Endothelial cell (in vitro differentiated cells): Measurements from ENCODE around the gene EVA1C. TPM values are rescaled to one million over a fixed set of nuclear protein-coding genes. Genes with fewer than 3 reads are reported as not detected.
"Not testable (repeated sequence)": the region's sequence is repeated elsewhere in the genome, so short reads cannot be mapped to it uniquely, and the experiment has no call there.

Experiments used
- DNase-seq: peaks from one replicate; pipeline ENCODE4 v3.0.0; 2021; ENCODE audit warnings: low spot score
- H3K27ac Mint-ChIP-seq: one replicate; pipeline ENCODE4 v1.8.0; 2021; ENCODE audit warnings: mixed read lengths, inconsistent platforms; ENCODE audit not compliant: unreplicated experiment
- H3K27me3 Mint-ChIP-seq: one replicate; pipeline ENCODE4 v1.8.0; 2021; ENCODE audit warnings: mild to moderate bottlenecking, moderate library complexity, mixed read lengths, inconsistent platforms; ENCODE audit not compliant: unreplicated experiment
- H3K36me3 Mint-ChIP-seq: one replicate; pipeline ENCODE4 v1.8.0; 2021; ENCODE audit warnings: mild to moderate bottlenecking, low read depth, mixed read lengths, inconsistent platforms; ENCODE audit not compliant: unreplicated experiment
- H3K4me1 Mint-ChIP-seq: one replicate; pipeline ENCODE4 v1.8.0; 2021; ENCODE audit warnings: mild to moderate bottlenecking, mixed read lengths, inconsistent platforms; ENCODE audit not compliant: unreplicated experiment
- H3K4me3 Mint-ChIP-seq: one replicate; pipeline ENCODE4 v1.8.0; 2021; ENCODE audit warnings: mild to moderate bottlenecking, mixed read lengths, inconsistent platforms; ENCODE audit not compliant: unreplicated experiment
- H3K9me3 Mint-ChIP-seq: one replicate; pipeline ENCODE4 v1.8.0; 2021; ENCODE audit warnings: mixed read lengths, inconsistent platforms; ENCODE audit not compliant: unreplicated experiment
- CTCF ChIP-seq: fragments of 200-600 bp; sonication (generic); IDR thresholded peaks from one replicate; pipeline ENCODE4 v1.5.0; 2021; ENCODE audit warnings: antibody characterized with exemption; ENCODE audit not compliant: unreplicated experiment
- total RNA-seq: library from RNA; stranded (reverse); fragmentation: NEBNext Ultra II Directional; extraction: Animal tissue kit (Norgen Biotek cat#: 25700); gene quantifications from one replicate; pipeline ENCODE4 v1.2.1, GENCODE V29; 2021; ENCODE audit not compliant: unreplicated experiment

The EVA1C gene
- total RNA-seq, 1 donor from 2014 or later = 1.1 TPM

DNA sequence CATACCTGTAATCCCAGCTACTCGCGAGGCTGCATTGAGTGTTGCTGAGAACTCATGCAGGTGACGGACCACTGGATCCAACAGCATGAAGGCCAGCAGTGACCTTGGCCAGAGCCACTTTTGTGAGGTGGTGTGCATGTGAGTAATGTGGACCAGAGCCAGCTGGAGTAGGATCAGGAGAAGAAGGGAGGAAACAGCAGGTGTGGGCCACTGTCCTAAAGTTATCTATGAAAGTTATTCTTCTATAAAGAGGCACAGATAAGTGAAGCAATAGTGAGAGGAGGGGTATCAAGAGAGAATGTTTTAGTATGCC is 125.0 kb downstream of the EVA1C start:
- Mint-ChIP-seq H3K36me3 (no peaks in the 10 kb centered on the region), H3K27ac (no peak overlapping the region), H3K4me3 (no peak overlapping the region), H3K9me3 (no peaks in the 10 kb centered on the region), H3K4me1 (no peaks in the 10 kb centered on the region), H3K27me3 (peaks cover 6% of the 10 kb centered on the region)
- no peak for TF ChIP-seq CTCF
- DNase-seq = no peak

DNA sequence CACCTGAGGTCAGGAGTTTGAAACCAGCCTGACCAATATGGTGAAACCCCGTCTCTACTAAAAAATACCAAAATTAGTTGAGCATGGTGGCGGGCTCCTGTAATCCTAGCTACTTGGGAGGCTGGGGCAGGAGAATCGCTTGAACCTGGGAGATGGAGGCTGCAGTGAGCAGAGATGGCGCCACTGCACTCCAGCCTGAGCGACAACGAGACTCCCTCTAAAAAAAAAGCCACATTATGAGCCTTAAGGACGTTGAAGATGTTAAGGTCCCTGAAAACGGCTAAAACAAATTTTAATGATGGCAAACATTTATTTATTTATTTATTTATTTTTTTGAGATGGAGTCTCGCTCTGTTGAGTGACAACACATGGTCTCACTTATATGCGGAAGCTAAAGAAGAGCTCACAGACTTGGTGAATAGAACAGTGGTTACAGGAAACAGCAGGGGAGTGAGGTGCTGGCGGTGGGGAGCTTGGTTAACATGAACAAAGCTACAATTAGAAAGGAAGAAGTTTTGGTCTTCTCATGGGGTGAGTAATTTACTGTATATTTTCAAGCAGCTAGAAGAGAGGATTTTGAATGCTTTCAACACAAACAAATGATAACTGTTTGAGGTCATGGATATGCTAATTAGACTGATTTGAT is 125.8 kb downstream of the EVA1C start:
- no peak overlapping the region for H3K27ac Mint-ChIP-seq
- no peak for TF ChIP-seq CTCF
- peaks cover 2% of the 10 kb centered on the region for H3K27me3 Mint-ChIP-seq
- no peak for DNase-seq
- no peaks in the 10 kb centered on the region for H3K9me3 Mint-ChIP-seq
- H3K4me1 Mint-ChIP-seq = no peaks in the 10 kb centered on the region
- no peak overlapping the region for H3K4me3 Mint-ChIP-seq
- no peaks in the 10 kb centered on the region for H3K36me3 Mint-ChIP-seq

DNA sequence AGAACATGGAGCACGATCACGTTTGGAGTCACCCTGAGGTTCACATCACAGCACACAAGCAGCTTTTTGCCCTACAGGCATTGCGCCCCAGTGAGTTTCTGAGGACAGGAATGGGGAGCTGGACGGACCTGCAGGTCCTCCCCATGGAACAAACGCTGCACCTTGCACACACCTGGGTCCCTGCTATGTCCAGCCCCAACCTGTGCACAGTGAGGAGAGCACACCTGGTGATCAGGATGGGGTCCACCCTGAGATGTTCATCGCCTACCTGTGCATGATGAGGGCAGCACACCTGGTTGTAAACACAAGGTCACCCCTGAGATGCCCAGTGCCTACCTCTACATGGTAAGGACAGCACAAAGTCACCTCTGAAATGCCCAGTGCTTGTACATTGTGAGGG is 126.9 kb downstream of the EVA1C start:
- no peak overlapping the region for H3K4me3 Mint-ChIP-seq
- H3K4me1 Mint-ChIP-seq = no peaks in the 10 kb centered on the region
- H3K27ac Mint-ChIP-seq = no peak overlapping the region
- no peak for TF ChIP-seq CTCF
- no peaks in the 10 kb centered on the region for H3K36me3 Mint-ChIP-seq
- no peaks in the 10 kb centered on the region for H3K27me3 Mint-ChIP-seq
- no peaks in the 10 kb centered on the region for H3K9me3 Mint-ChIP-seq
- DNase-seq = no peak

GRCh38 chr21:32543056-32543455 is 130.6 kb downstream of the EVA1C start:
- H3K9me3 Mint-ChIP-seq, H3K4me3 Mint-ChIP-seq, H3K27ac Mint-ChIP-seq, H3K27me3 Mint-ChIP-seq, H3K36me3 Mint-ChIP-seq, H3K4me1 Mint-ChIP-seq, DNase-seq: not testable (repeated sequence)

- H3K4me3 Mint-ChIP-seq = no peak overlapping the region
- H3K9me3 Mint-ChIP-seq = no peaks in the 10 kb centered on the region
- H3K4me1 Mint-ChIP-seq = no peaks in the 10 kb centered on the region
- no peaks in the 10 kb centered on the region for H3K36me3 Mint-ChIP-seq
- H3K27ac Mint-ChIP-seq = no peak overlapping the region
- no peaks in the 10 kb centered on the region for H3K27me3 Mint-ChIP-seq
- DNase-seq = no peak
- TF ChIP-seq CTCF = no peak
Observed at GRCh38 chr21:32543975-32544374, 131.5 kb downstream of the EVA1C start.
